22Rv1 (cell line): ENCODE results near the gene EVL.

ENCODE experiments used
- ZFX ChIP-seq: fragments of 450-650 bp; IDR thresholded peaks from 2 replicates; pipeline ENCODE4 v1.6.1; 2017; ENCODE audit warnings: antibody characterized with exemption, borderline replicate concordance
- TF ChIP-seq, protein P1 (sequence below): fragments of 450-650 bp; IDR thresholded peaks from 2 replicates; pipeline ENCODE4 v1.5.1; 2017; ENCODE audit warnings: mild to moderate bottlenecking

DNA sequence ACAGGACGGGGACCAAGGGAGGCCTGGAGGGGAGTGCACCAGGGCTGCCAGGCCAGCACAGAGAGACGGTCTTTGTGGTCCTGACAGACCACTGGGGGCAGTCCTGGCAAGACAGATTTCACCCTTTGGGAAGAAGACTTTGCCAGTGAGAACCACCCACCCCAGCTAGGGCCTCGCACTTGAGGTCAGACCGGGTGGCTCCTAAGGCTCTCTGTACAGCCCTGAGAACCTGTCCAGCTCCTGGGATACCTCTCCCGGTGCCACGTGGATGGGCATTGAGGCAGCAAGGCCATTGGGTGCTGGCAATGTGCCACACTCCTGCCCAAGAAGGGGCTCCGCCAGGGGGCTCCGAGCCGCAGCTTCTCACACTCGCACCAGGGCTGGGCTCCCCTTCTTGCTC lies 51.8 kb downstream of the EVL start:
- TF ChIP-seq, protein P1, sequence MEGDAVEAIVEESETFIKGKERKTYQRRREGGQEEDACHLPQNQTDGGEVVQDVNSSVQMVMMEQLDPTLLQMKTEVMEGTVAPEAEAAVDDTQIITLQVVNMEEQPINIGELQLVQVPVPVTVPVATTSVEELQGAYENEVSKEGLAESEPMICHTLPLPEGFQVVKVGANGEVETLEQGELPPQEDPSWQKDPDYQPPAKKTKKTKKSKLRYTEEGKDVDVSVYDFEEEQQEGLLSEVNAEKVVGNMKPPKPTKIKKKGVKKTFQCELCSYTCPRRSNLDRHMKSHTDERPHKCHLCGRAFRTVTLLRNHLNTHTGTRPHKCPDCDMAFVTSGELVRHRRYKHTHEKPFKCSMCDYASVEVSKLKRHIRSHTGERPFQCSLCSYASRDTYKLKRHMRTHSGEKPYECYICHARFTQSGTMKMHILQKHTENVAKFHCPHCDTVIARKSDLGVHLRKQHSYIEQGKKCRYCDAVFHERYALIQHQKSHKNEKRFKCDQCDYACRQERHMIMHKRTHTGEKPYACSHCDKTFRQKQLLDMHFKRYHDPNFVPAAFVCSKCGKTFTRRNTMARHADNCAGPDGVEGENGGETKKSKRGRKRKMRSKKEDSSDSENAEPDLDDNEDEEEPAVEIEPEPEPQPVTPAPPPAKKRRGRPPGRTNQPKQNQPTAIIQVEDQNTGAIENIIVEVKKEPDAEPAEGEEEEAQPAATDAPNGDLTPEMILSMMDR = no peak
- no peak for TF ChIP-seq ZFX
